Nephron (organoid): ENCODE measurements around the gene GLCCI1.

ENCODE experiments used
- H3K27ac Mint-ChIP-seq, 3 experiments: 2 replicates each; pipeline ENCODE4 v1.8.0; 2020; ENCODE audit warnings: mixed read lengths in 3 of 3, mild to moderate bottlenecking in 2 of 3, moderate library complexity in 1 of 3
- H3K27me3 Mint-ChIP-seq: 2 replicates; pipeline ENCODE4 v1.8.0; 2021; ENCODE audit warnings: low read depth, mild to moderate bottlenecking, moderate library complexity, mixed read lengths
- H3K36me3 Mint-ChIP-seq: 2 replicates; pipeline ENCODE4 v1.8.0; 2020; ENCODE audit warnings: low read depth, mixed read lengths
- H3K4me1 Mint-ChIP-seq: 2 replicates; pipeline ENCODE4 v1.8.0; 2020; ENCODE audit warnings: mixed read lengths
- H3K4me3 Mint-ChIP-seq, 3 experiments: 2 replicates each; pipeline ENCODE4 v1.8.0; 2020; ENCODE audit warnings: mild to moderate bottlenecking in 3 of 3, mixed read lengths in 3 of 3, moderate library complexity in 2 of 3
- H3K9me3 Mint-ChIP-seq: 2 replicates; pipeline ENCODE4 v1.8.0; 2020; ENCODE audit warnings: mixed read lengths
- CTCF ChIP-seq, 3 experiments: fragments of 200-600 bp; sonication (generic); IDR thresholded peaks; one replicate each; pipeline ENCODE4 v1.5.0; 2021; ENCODE audit warnings: antibody characterized with exemption in 3 of 3; ENCODE audit not compliant: unreplicated experiment in 3 of 3

GLCCI1 gene

GRCh38 chr7:7922684-7923385, 45.8 kb upstream of the GLCCI1 start:
- Mint-ChIP-seq H3K27me3 (no peaks in the 10 kb centered on the region), H3K27ac (no peak overlapping the region), H3K4me1 (no peaks in the 10 kb centered on the region), H3K9me3 (no peaks in the 10 kb centered on the region), H3K36me3 (no peaks in the 10 kb centered on the region), H3K4me3 (no peak overlapping the region)
- TF ChIP-seq CTCF (IDR thresholded peaks at IDR 0.05; ENCODE audit: unreplicated experiment in 3 of 3): no peak

GRCh38 chr7:7923818-7924217, 44.8 kb upstream of the GLCCI1 start:
- Mint-ChIP-seq H3K9me3 (no peaks in the 10 kb centered on the region), H3K4me1 (no peaks in the 10 kb centered on the region), H3K27me3 (no peaks in the 10 kb centered on the region), H3K4me3 (no peak overlapping the region), H3K36me3 (no peaks in the 10 kb centered on the region), H3K27ac (no peak overlapping the region)
- TF ChIP-seq CTCF (IDR thresholded peaks at IDR 0.05; ENCODE audit: unreplicated experiment in 3 of 3): no peak

GRCh38 chr7:7924303-7924702, 44.3 kb upstream of the GLCCI1 start:
- no peaks in the 10 kb centered on the region for H3K27me3 Mint-ChIP-seq
- no peak overlapping the region for H3K4me3 Mint-ChIP-seq
- H3K4me1 Mint-ChIP-seq: no peaks in the 10 kb centered on the region
- TF ChIP-seq CTCF (IDR thresholded peaks at IDR 0.05; ENCODE audit: unreplicated experiment in 3 of 3): no peak
- H3K36me3 Mint-ChIP-seq: no peaks in the 10 kb centered on the region
- no peaks in the 10 kb centered on the region for H3K9me3 Mint-ChIP-seq
- H3K27ac Mint-ChIP-seq: no peak overlapping the region

DNA sequence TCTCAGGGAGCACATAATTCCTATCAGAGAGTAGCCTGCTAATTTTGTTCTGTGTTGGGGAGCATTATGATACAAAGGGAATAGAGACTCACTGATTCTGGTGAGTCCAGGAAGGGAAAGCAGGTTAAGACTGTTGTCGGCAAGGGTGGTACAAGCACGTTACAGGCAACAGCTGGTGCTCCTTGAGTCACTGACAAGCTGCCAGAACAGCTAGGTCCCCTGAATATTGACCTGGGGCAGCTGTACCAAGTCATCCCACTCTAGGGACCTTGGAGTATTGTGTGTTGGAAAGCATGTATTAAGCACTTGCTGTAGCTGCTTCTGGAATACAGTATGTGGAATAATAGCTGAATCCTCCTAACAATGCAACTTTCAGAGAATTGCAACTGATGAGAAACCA, 37.0 kb upstream of the GLCCI1 start:
- H3K4me1 Mint-ChIP-seq: no peaks in the 10 kb centered on the region
- H3K9me3 Mint-ChIP-seq: no peaks in the 10 kb centered on the region
- no peaks in the 10 kb centered on the region for H3K36me3 Mint-ChIP-seq
- H3K27me3 Mint-ChIP-seq: no peaks in the 10 kb centered on the region
- TF ChIP-seq CTCF (IDR thresholded peaks at IDR 0.05; ENCODE audit: unreplicated experiment in 3 of 3): no peak
- no peak overlapping the region for H3K27ac Mint-ChIP-seq
- H3K4me3 Mint-ChIP-seq: no peak overlapping the region

- no peaks in the 10 kb centered on the region for H3K4me1 Mint-ChIP-seq
- H3K27ac Mint-ChIP-seq: no peak overlapping the region
- no peaks in the 10 kb centered on the region for H3K36me3 Mint-ChIP-seq
- H3K4me3 Mint-ChIP-seq: no peak overlapping the region
- H3K9me3 Mint-ChIP-seq: no peaks in the 10 kb centered on the region
- no peaks in the 10 kb centered on the region for H3K27me3 Mint-ChIP-seq
- TF ChIP-seq CTCF (IDR thresholded peaks at IDR 0.05; ENCODE audit: unreplicated experiment in 3 of 3): no peak
These were observed 36.0 kb upstream of the GLCCI1 start for GRCh38 chr7:7932553-7932952.

DNA sequence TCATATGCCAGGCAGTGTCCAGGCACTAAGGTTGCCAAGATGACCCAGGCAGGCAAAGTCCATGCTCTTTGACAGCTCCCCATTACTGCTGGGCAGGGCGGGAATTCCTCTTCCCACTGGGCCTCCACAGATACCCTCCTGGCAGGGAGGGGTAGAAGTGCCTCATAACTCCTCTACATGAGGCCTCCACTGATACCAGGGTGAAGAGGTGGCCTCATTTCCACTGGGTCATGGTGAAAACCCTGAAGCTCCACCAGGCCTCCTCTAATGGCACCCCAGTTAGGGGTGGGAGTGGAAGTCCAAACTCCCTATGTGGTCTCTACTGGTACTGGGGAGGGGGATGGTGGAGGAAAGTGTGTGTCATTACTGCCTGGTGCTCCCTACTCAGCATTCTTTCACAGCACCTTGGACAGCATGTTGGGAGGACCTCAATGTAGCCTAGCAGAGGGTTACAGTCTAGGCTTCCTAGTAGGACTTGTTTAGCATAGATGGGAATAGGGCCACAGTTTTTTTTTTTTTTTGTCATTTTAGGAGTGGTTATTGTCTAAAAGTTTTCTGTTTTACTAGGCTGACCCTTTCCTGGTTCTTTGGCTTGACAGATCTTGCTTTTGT, 34.6 kb upstream of the GLCCI1 start:
- Mint-ChIP-seq H3K36me3 (no peaks in the 10 kb centered on the region), H3K9me3 (no peaks in the 10 kb centered on the region), H3K27me3 (no peaks in the 10 kb centered on the region), H3K4me1 (no peaks in the 10 kb centered on the region), H3K27ac (no peak overlapping the region), H3K4me3 (no peak overlapping the region)
- TF ChIP-seq CTCF (IDR thresholded peaks at IDR 0.05; ENCODE audit: unreplicated experiment in 3 of 3): no peak
